Loucy (cell line): ENCODE results near the gene VPS37B.

ENCODE experiments used
- H2AFZ ChIP-seq: fragments of 200-600 bp; sonication (generic); 2 replicates; pipeline ENCODE4 v1.6.0; 2016; ENCODE audit warnings: antibody characterized with exemption, mild to moderate bottlenecking, low read length, moderate library complexity
- H3F3A ChIP-seq: fragments of 200-600 bp; 2 replicates; pipeline ENCODE4 v1.6.0; 2016; ENCODE audit warnings: antibody characterized with exemption, low read depth, mild to moderate bottlenecking
- H3K27me3 ChIP-seq: fragments of 200-600 bp; sonication (generic); 2 replicates; pipeline ENCODE4 v1.6.1; 2014; ENCODE audit warnings: low read length, mild to moderate bottlenecking; ENCODE audit not compliant: insufficient read depth, poor library complexity, severe bottlenecking
- H3K36me3 ChIP-seq: fragments of 200-600 bp; sonication (generic); 2 replicates; pipeline ENCODE4 v1.6.1; 2016; ENCODE audit warnings: low read length; ENCODE audit not compliant: insufficient read depth
- H3K4me1 ChIP-seq: fragments of 200-600 bp; sonication (generic); 2 replicates; pipeline ENCODE4 v1.5.1; 2014; ENCODE audit warnings: low read length, mild to moderate bottlenecking; ENCODE audit not compliant: insufficient read depth, poor library complexity, severe bottlenecking
- H3K4me2 ChIP-seq: fragments of 200-600 bp; sonication (generic); 2 replicates; pipeline ENCODE4 v1.6.0; 2014; ENCODE audit warnings: antibody characterized with exemption, low read length, low read depth, mild to moderate bottlenecking; ENCODE audit not compliant: poor library complexity, severe bottlenecking
- H3K4me3 ChIP-seq: fragments of 200-600 bp; sonication (generic); 2 replicates; pipeline ENCODE4 v1.5.1; 2014; ENCODE audit warnings: low read length, mild to moderate bottlenecking, mixed read lengths; ENCODE audit not compliant: poor library complexity, severe bottlenecking
- H3K79me2 ChIP-seq: fragments of 200-600 bp; sonication (generic); 2 replicates; pipeline ENCODE4 v1.6.1; 2014; ENCODE audit warnings: low read length; ENCODE audit not compliant: insufficient read depth
- H3K9ac ChIP-seq: fragments of 200-600 bp; sonication (generic); 2 replicates; pipeline ENCODE4 v1.6.0; 2014; ENCODE audit warnings: mild to moderate bottlenecking, low read depth, low read length, moderate library complexity; ENCODE audit not compliant: poor library complexity, severe bottlenecking
- H3K9me2 ChIP-seq: fragments of 200-600 bp; sonication (generic); replicated peaks from 2 replicates; pipeline ENCODE4 v1.6.1; 2016; ENCODE audit warnings: low read depth, low read length, mixed read lengths
- H3K9me3 ChIP-seq: fragments of 200-600 bp; sonication (generic); 2 replicates; pipeline ENCODE4 v1.6.1; 2014; ENCODE audit warnings: mild to moderate bottlenecking, antibody characterized with exemption, low read length, low read depth; ENCODE audit not compliant: insufficient read depth
- H4K20me1 ChIP-seq: fragments of 200-600 bp; sonication (generic); 2 replicates; pipeline ENCODE4 v1.6.0; 2014; ENCODE audit warnings: antibody characterized with exemption, low read length, mild to moderate bottlenecking; ENCODE audit not compliant: insufficient read depth, poor library complexity, severe bottlenecking
- EZH2phosphoT487 ChIP-seq: fragments of 200-600 bp; IDR thresholded peaks from 2 replicates; pipeline ENCODE4 v1.6.1; 2018; ENCODE audit warnings: antibody characterized with exemption, mild to moderate bottlenecking, moderate library complexity, borderline replicate concordance
- TF ChIP-seq, protein P1 (sequence below): fragments of 200-600 bp; sonication (generic); conservative IDR thresholded peaks from 2 replicates; pipeline ENCODE4 v1.5.1; 2014; ENCODE audit warnings: mild to moderate bottlenecking, antibody characterized with exemption, low read length

The VPS37B gene

DNA sequence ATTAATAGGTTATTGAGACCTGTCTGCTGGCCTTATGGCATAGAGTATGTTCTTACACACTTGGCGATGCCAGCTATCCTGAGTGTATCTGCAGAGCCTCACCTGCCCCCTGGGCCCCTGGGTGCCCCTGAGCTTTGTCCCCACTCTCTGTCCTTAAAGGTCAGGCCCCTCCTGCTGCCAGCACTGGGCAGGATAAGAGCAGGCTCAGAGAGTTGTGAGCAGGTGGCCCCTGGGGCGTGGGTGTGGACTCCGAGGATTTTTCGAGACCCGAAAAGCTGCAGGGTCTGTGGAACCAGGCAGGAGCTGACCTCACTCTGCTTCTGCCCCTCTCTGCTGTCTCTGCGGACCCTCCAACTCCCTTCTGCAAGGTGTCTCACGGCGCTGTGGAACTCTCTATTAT, 52.5 kb downstream of the VPS37B start:
- peaks cover 56% of the 10 kb centered on the region for H3K79me2 ChIP-seq
- no peak overlapping the region for H3K4me3 ChIP-seq
- peaks cover 20% of the 10 kb centered on the region for H4K20me1 ChIP-seq
- no peaks in the 10 kb centered on the region for H3F3A ChIP-seq
- H2AFZ ChIP-seq, result no peak overlapping the region
- H3K4me2 ChIP-seq, result no peak overlapping the region
- peaks cover 17% of the 10 kb centered on the region for H3K4me1 ChIP-seq
- H3K9ac ChIP-seq, result no peak overlapping the region
- H3K9me2 ChIP-seq, result no peaks in the 10 kb centered on the region
- H3K9me3 ChIP-seq, result no peaks in the 10 kb centered on the region
- no peak for TF ChIP-seq EZH2phosphoT487
- TF ChIP-seq, protein P1, sequence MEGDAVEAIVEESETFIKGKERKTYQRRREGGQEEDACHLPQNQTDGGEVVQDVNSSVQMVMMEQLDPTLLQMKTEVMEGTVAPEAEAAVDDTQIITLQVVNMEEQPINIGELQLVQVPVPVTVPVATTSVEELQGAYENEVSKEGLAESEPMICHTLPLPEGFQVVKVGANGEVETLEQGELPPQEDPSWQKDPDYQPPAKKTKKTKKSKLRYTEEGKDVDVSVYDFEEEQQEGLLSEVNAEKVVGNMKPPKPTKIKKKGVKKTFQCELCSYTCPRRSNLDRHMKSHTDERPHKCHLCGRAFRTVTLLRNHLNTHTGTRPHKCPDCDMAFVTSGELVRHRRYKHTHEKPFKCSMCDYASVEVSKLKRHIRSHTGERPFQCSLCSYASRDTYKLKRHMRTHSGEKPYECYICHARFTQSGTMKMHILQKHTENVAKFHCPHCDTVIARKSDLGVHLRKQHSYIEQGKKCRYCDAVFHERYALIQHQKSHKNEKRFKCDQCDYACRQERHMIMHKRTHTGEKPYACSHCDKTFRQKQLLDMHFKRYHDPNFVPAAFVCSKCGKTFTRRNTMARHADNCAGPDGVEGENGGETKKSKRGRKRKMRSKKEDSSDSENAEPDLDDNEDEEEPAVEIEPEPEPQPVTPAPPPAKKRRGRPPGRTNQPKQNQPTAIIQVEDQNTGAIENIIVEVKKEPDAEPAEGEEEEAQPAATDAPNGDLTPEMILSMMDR, result no peak
- H3K27me3 ChIP-seq, result no peaks in the 10 kb centered on the region
- H3K36me3 ChIP-seq, result no peaks in the 10 kb centered on the region

DNA sequence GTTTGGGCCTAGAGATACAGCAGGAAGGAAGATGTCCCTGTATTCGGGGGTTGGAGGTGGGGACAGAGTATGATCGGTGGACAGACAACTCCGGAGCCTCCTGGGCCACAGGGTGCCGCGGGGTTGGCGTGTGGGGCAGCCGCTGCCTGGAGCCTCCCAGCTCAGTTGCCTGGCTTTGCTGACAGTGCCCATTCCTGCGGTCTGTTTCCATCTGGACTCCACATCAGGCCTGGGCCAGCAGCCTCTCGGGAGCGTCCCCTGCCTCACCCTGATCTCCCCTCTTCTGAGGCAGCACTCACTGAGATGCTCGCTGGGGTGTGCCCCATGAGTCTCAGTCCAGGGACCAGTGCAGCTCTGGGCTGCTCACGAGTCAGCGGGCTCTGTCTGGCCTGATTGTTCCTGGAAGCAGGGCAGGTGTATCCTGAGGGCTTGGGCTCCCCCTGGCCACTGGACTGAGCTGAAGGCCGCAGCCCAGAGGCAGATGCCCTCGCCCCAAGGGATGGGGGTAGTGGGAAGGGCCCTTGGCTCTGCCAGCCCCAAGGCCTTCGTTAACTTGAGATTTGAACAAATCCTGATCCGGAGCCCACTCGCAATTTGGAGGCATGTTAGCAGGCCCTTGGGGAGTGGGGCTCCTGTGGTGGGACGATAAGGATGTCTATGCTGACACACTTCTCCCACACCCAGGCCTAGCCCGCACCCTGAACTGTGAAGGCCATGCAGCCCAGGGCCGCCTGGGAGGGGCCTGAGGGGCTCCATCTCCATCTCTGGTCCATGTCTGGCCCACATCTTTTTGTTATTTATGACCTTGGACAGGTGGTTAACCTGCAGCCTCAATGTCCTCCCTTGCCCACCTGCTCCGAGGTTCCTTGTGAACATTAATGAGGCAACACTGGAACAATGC, 53.2 kb downstream of the VPS37B start:
- Histone ChIP-seq H3F3A (no peaks in the 10 kb centered on the region), H3K9me2 (no peaks in the 10 kb centered on the region), H3K9ac (no peak overlapping the region), H3K36me3 (no peaks in the 10 kb centered on the region), H3K4me1 (peaks cover 24% of the 10 kb centered on the region), H4K20me1 (peaks cover 23% of the 10 kb centered on the region), H2AFZ (no peak overlapping the region), H3K4me2 (no peak overlapping the region), H3K79me2 (peaks cover 63% of the 10 kb centered on the region), H3K27me3 (no peaks in the 10 kb centered on the region), H3K9me3 (no peaks in the 10 kb centered on the region), H3K4me3 (no peak overlapping the region)
- TF ChIP-seq EZH2phosphoT487, result no peak
- TF ChIP-seq, protein P1, result no peak

DNA sequence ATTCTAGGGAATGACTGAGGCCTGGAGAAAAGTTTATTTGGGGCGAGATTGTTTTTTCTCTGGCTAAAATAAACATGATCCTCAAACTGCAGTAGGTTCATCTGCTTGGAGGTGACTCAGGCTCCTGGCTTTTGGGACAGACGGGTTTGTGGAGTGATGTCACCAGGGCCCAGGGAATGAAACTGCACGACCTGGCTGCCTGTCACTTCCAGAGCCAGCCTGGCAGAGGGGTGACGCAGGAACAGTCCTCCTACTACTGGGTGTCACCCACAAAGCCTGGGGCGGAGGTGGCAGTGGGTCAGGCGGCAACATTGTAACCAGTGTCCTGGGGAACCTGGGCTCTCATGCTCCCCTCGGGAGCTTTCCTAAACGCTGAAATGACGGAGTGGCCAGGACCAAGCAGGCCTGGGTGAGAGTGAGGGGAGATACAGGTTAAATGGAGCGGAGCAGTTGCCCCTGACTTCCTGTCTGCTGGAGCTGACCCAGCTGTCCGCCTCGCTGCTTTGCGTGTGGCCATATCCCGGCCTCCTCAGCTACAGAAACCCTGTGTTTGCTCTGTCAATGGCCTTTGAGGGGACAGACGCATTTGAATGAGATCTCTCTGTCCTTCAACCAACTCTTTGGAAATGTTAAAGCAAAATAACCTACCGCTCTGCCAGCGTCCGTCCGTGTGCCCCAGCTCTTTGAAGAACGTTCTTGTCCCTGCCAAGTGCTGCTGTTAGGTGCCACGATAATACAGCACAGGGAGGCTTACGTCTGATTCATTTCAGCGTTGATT, 54.2 kb downstream of the VPS37B start:
- H3K4me1 ChIP-seq, result peaks cover 32% of the 10 kb centered on the region
- H3K9me2 ChIP-seq, result no peaks in the 10 kb centered on the region
- TF ChIP-seq, protein P1, result no peak
- TF ChIP-seq EZH2phosphoT487, result no peak
- peaks cover 27% of the 10 kb centered on the region for H4K20me1 ChIP-seq
- no peak overlapping the region for H2AFZ ChIP-seq
- no peak overlapping the region for H3K9ac ChIP-seq
- H3K27me3 ChIP-seq, result no peaks in the 10 kb centered on the region
- H3K79me2 ChIP-seq, result peaks cover 74% of the 10 kb centered on the region
- H3K9me3 ChIP-seq, result no peaks in the 10 kb centered on the region
- no peak overlapping the region for H3K4me2 ChIP-seq
- no peak overlapping the region for H3K4me3 ChIP-seq
- H3F3A ChIP-seq, result no peaks in the 10 kb centered on the region
- H3K36me3 ChIP-seq, result no peaks in the 10 kb centered on the region
